ENCODE measurements around the gene C5orf22.

GRCh38 chr5:31485376-31486207, 46.5 kb upstream of the C5orf22 start:
- TF ChIP-seq CTCF (IDR thresholded peaks at IDR 0.05; ENCODE audit: low read depth, low read length, poor library complexity, severe bottlenecking) (no peak), EZH2phosphoT487 (IDR thresholded peaks at IDR 0.05; ENCODE audit: borderline replicate concordance, low read length) (no peak)

Data from DOHH2 (cell line).